IMR-90 (cell line): ENCODE results near the gene LEF1. TPM values are rescaled to one million over a fixed set of nuclear protein-coding genes. Genes with fewer than 3 reads are reported as not detected.

Experiments
- ATAC-seq: fragments of 200-7000 bp; cut with Tn5 transposase; 2 replicates; pipeline ENCODE4 v1.9.1; 2020; ENCODE audit warnings: low read depth, mild to moderate bottlenecking, moderate library complexity
- BruUV-seq: library from RNA; stranded (reverse); fragments of 400-500 nt; replicated peaks from 2 replicates; lab custom pipeline; 2021; lab: Mats Ljungman, UMichigan
- CTCF ChIA-PET: fragments of 300-600 bp; formaldehyde crosslinking; extraction: SDS; loops from one replicate; lab custom pipeline; 2021; ENCODE audit warnings: antibody characterized with exemption; lab: Yijun Ruan, JAX
- POLR2A ChIA-PET: fragments of 300-600 bp; sonication (Branson Sonifier 250); formaldehyde crosslinking; loops from one replicate; lab custom pipeline; 2022; ENCODE audit warnings: antibody characterized with exemption; ENCODE audit not compliant: unreplicated experiment; lab: Charles Lee
- DNase-seq: peaks from one replicate; pipeline ENCODE4 v3.0.0; 2013
- H2AFZ ChIP-seq: replicated peaks from 2 replicates; pipeline ENCODE3; 2013; ENCODE audit warnings: low read length, mild to moderate bottlenecking; ENCODE audit not compliant: poor library complexity
- H2AK5ac ChIP-seq: 2 replicates; pipeline ENCODE4 v1.6.1; 2013; ENCODE audit warnings: low read depth, low read length, inconsistent platforms
- H2AK9ac ChIP-seq: replicated peaks from 2 replicates; pipeline ENCODE3; 2013; ENCODE audit warnings: mild to moderate bottlenecking, low read depth, low read length, moderate library complexity; ENCODE audit not compliant: poor library complexity
- H2BK120ac ChIP-seq: 2 replicates; pipeline ENCODE4 v1.6.1; 2013; ENCODE audit warnings: low read depth, low read length, inconsistent platforms
- H2BK15ac ChIP-seq: 3 replicates; pipeline ENCODE4 v1.6.1; 2013; ENCODE audit warnings: low read depth, low read length, inconsistent platforms
- H2BK20ac ChIP-seq: 2 replicates; pipeline ENCODE4 v1.6.1; 2013; ENCODE audit warnings: low read depth, mild to moderate bottlenecking, inconsistent platforms, low read length, moderate library complexity
- H2BK5ac ChIP-seq: 2 replicates; pipeline ENCODE4 v1.6.1; 2013; ENCODE audit warnings: mild to moderate bottlenecking, low read depth, low read length, inconsistent platforms; ENCODE audit not compliant: poor library complexity, severe bottlenecking
- H3K14ac ChIP-seq: replicated peaks from 2 replicates; pipeline ENCODE4 v1.6.1; 2013; ENCODE audit warnings: low read depth, low read length, inconsistent platforms
- H3K18ac ChIP-seq: 2 replicates; pipeline ENCODE4 v1.6.1; 2013; ENCODE audit warnings: low read depth, low read length, control low read depth
- H3K23ac ChIP-seq: 2 replicates; pipeline ENCODE4 v1.6.1; 2013; ENCODE audit warnings: low read depth, low read length, inconsistent platforms
- H3K27ac ChIP-seq: 2 replicates; pipeline ENCODE4 v1.5.1; 2013; ENCODE audit warnings: mild to moderate bottlenecking, control low read depth, low read length; ENCODE audit not compliant: insufficient read depth
- H3K27me3 ChIP-seq: 2 replicates; pipeline ENCODE4 v1.6.1; 2013; ENCODE audit warnings: low read length; ENCODE audit not compliant: control insufficient read depth, insufficient read depth
- H3K36me3 ChIP-seq: 2 replicates; pipeline ENCODE4 v1.6.1; 2013; ENCODE audit warnings: low read length, mixed read lengths; ENCODE audit not compliant: control insufficient read depth, insufficient read depth
- H3K4ac ChIP-seq: 2 replicates; pipeline ENCODE4 v1.6.1; 2013; ENCODE audit warnings: low read depth, low read length, inconsistent platforms
- H3K4me1 ChIP-seq: 2 replicates; pipeline ENCODE4 v1.6.1; 2013; ENCODE audit warnings: low read length, mixed read lengths; ENCODE audit not compliant: control insufficient read depth, insufficient read depth
- H3K4me2 ChIP-seq: 2 replicates; pipeline ENCODE4 v1.6.1; 2013; ENCODE audit warnings: low read depth, mild to moderate bottlenecking, control low read depth, low read length, moderate library complexity
- H3K4me3 ChIP-seq: 2 replicates; pipeline ENCODE4 v1.5.1; 2013; ENCODE audit warnings: low read depth, mild to moderate bottlenecking, control low read depth, low read length, moderate library complexity; ENCODE audit not compliant: insufficient read depth
- H3K56ac ChIP-seq: 2 replicates; pipeline ENCODE4 v1.6.1; 2013; ENCODE audit warnings: low read length, inconsistent platforms; ENCODE audit not compliant: insufficient read depth; ENCODE audit errors: extremely low read depth
- H3K79me1 ChIP-seq, 2 experiments: 2 replicates each; pipeline ENCODE4 v1.6.1; 2013; ENCODE audit warnings: low read length in 2 of 2, inconsistent platforms in 1 of 2, low read depth in 1 of 2
- H3K9ac ChIP-seq: 2 replicates; pipeline ENCODE4 v1.6.1; 2013; ENCODE audit warnings: low read depth, low read length, control low read depth
- H3K9me1 ChIP-seq: 2 replicates; pipeline ENCODE4 v1.6.1; 2013; ENCODE audit warnings: low read length, inconsistent platforms; ENCODE audit not compliant: insufficient read depth
- H3K9me3 ChIP-seq: 2 replicates; pipeline ENCODE4 v1.6.1; 2013; ENCODE audit warnings: low read length; ENCODE audit not compliant: control insufficient read depth, insufficient read depth
- H4K20me1 ChIP-seq: 2 replicates; pipeline ENCODE4 v1.6.1; 2013; ENCODE audit warnings: low read length, inconsistent platforms; ENCODE audit not compliant: insufficient read depth
- H4K5ac ChIP-seq: 2 replicates; pipeline ENCODE4 v1.6.1; 2013; ENCODE audit warnings: mild to moderate bottlenecking, low read depth, low read length, control low read depth
- H4K8ac ChIP-seq, 2 experiments: 2 replicates each; pipeline ENCODE4 v1.6.1; 2013; ENCODE audit warnings: low read depth in 2 of 2, low read length in 2 of 2, control low read depth in 1 of 2, inconsistent platforms in 1 of 2
- H4K91ac ChIP-seq: 2 replicates; pipeline ENCODE4 v1.6.1; 2013; ENCODE audit warnings: low read depth, low read length, inconsistent platforms; ENCODE audit not compliant: insufficient read depth
- BHLHE40 ChIP-seq: fragments of 150-350 bp; IDR thresholded peaks from 2 replicates; pipeline ENCODE4 v1.6.1; 2016; ENCODE audit warnings: mild to moderate bottlenecking, low read depth, low read length
- CEBPB ChIP-seq: IDR thresholded peaks from 2 replicates; pipeline ENCODE4 v1.6.1; 2012; ENCODE audit warnings: low read depth, low read length, improper control_type of control experiment
- CHD1 ChIP-seq: IDR thresholded peaks from 2 replicates; pipeline ENCODE4 v1.6.1; 2012; ENCODE audit warnings: low read depth, low read length, improper control_type of control experiment
- CTCF ChIP-seq: conservative IDR thresholded peaks from 2 replicates; pipeline ENCODE4 v1.5.1; 2012; ENCODE audit warnings: mild to moderate bottlenecking, low read depth, low read length, improper control_type of control experiment
- ELK1 ChIP-seq: fragments of 150-350 bp; IDR thresholded peaks from 2 replicates; pipeline ENCODE4 v1.6.1; 2016; ENCODE audit warnings: low read depth, mild to moderate bottlenecking, low read length, moderate library complexity, borderline replicate concordance
- FOS ChIP-seq: fragments of 150-350 bp; IDR thresholded peaks from 2 replicates; pipeline ENCODE4 v1.6.1; 2016; ENCODE audit warnings: low read depth, low read length
- MAFK ChIP-seq: IDR thresholded peaks from 2 replicates; pipeline ENCODE4 v1.6.1; 2012; ENCODE audit warnings: low read depth, low read length, improper control_type of control experiment
- MAZ ChIP-seq: IDR thresholded peaks from 2 replicates; pipeline ENCODE4 v1.6.1; 2012; ENCODE audit warnings: low read depth, mild to moderate bottlenecking, low read length, improper control_type of control experiment, moderate library complexity, borderline replicate concordance
- MXI1 ChIP-seq: IDR thresholded peaks from 2 replicates; pipeline ENCODE4 v1.6.1; 2012; ENCODE audit warnings: low read depth, mild to moderate bottlenecking, low read length, moderate library complexity, borderline replicate concordance
- NFE2L2 ChIP-seq: fragments of 150-350 bp; IDR thresholded peaks from 2 replicates; pipeline ENCODE4 v1.6.1; 2016; ENCODE audit warnings: low read depth, mild to moderate bottlenecking, low read length
- POLR2A ChIP-seq: IDR thresholded peaks from 2 replicates; pipeline ENCODE4 v1.6.1; 2012; ENCODE audit warnings: mild to moderate bottlenecking, low read depth, low read length
- RAD21 ChIP-seq: IDR thresholded peaks from 2 replicates; pipeline ENCODE4 v1.6.1; 2012; ENCODE audit warnings: low read length, improper control_type of control experiment
- RCOR1 ChIP-seq: IDR thresholded peaks from 2 replicates; pipeline ENCODE4 v1.6.1; 2012; ENCODE audit warnings: mild to moderate bottlenecking, low read length, improper control_type of control experiment; ENCODE audit not compliant: insufficient replicate concordance
- RFX5 ChIP-seq: IDR thresholded peaks from 2 replicates; pipeline ENCODE4 v1.8.0; 2012; ENCODE audit warnings: low read depth, mild to moderate bottlenecking, low read length, moderate library complexity
- SMC3 ChIP-seq: fragments of 150-350 bp; IDR thresholded peaks from 2 replicates; pipeline ENCODE4 v1.6.1; 2016; ENCODE audit warnings: low read depth, mild to moderate bottlenecking, antibody characterized with exemption, low read length, moderate library complexity
- USF2 ChIP-seq: fragments of 150-350 bp; IDR thresholded peaks from 2 replicates; pipeline ENCODE4 v1.6.1; 2017; ENCODE audit warnings: mild to moderate bottlenecking, antibody characterized with exemption, low read length, low read depth
- WGBS, 2 experiments: methylation state at CpG; one replicate each; pipeline versions ENCODE4 v1.1.5 to v1.1.7; 2013; ENCODE audit warnings: missing lambda C conversion rate in 2 of 2; ENCODE audit not compliant: insufficient read length in 1 of 2; ENCODE audit errors: extremely low coverage in 2 of 2; 5-methylcytosine and 5-hydroxymethylcytosine counted together
- dilution Hi-C: fragments of 300-500 bp; cut with HindIII; formaldehyde crosslinking; loops from one replicate; pipeline ENCODE4 v1.14.3; 2018; ENCODE audit warnings: low sequenced_read_pairs; ENCODE audit not compliant: unreplicated experiment
- in situ Hi-C: fragments of 300-500 bp; cut with MboI; formaldehyde crosslinking; loops from 3 replicates; pipeline ENCODE4 v1.14.3; 2019; ENCODE audit warnings: low sequenced_read_pairs, inconsistent platforms, mixed read lengths
- intact Hi-C: fragments of 100-400 bp; cut with micrococcal nuclease; formaldehyde crosslinking; loops from 2 replicates; pipeline ENCODE4 v1.10.0; 2022
- polyA plus RNA-seq, 3 experiments: library from polyadenylated mRNA; depleted of rRNA; stranded (reverse); fragments of >200 nt; gene quantifications; 2 replicates each; pipeline ENCODE4 v1.2.3, GENCODE V29; 2012; ENCODE audit warnings: low replicate concordance in 1 of 3
- total RNA-seq: library from RNA; depleted of rRNA; stranded (reverse); fragments of >200 nt; gene quantifications from 2 replicates; pipeline ENCODE4 v1.2.3, GENCODE V29; 2012

Gene LEF1
- total and polyA plus RNA-seq, 2 of the 4 experiments (the other 2 are of a cell fraction), result 1.7 to 1.8 TPM

GRCh38 chr4:108110450-108110849, 58.3 kb downstream of the LEF1 start:
- H4K5ac ChIP-seq, result no peak overlapping the region
- ATAC-seq (no peak), DNase-seq (no peak)
- POLR2A ChIA-PET, result no interaction called here
- no peak overlapping the region for H2AFZ ChIP-seq
- H2BK20ac ChIP-seq, result no peak overlapping the region
- H3K79me1 ChIP-seq, result no peaks in the 10 kb centered on the region
- no peak overlapping the region for H3K23ac ChIP-seq
- H3K9me1 ChIP-seq, result no peaks in the 10 kb centered on the region
- no peaks in the 10 kb centered on the region for H3K27me3 ChIP-seq
- CTCF ChIA-PET, result no interaction called here
- no peak overlapping the region for H4K91ac ChIP-seq
- no peak overlapping the region for H3K56ac ChIP-seq
- H3K4me2 ChIP-seq, result no peak overlapping the region
- H4K8ac ChIP-seq, result no peak overlapping the region
- H2AK5ac ChIP-seq, result no peak overlapping the region
- no peak overlapping the region for H2AK9ac ChIP-seq
- no peak overlapping the region for H3K4me3 ChIP-seq
- no peak overlapping the region for H2BK15ac ChIP-seq
- H2BK5ac ChIP-seq, result no peak overlapping the region
- TF ChIP-seq FOS (no peak), MXI1 (no peak), RCOR1 (no peak), BHLHE40 (no peak), ELK1 (no peak), RAD21 (no peak), NFE2L2 (no peak), MAZ (no peak), CHD1 (no peak), SMC3 (no peak), POLR2A (no peak), CEBPB (no peak), MAFK (no peak), USF2 (no peak), RFX5 (no peak), CTCF (no peak)
- no peaks in the 10 kb centered on the region for H3K36me3 ChIP-seq
- intact Hi-C loops, result no loop called here
- no peaks in the 10 kb centered on the region for H3K4me1 ChIP-seq
- H3K27ac ChIP-seq, result no peak overlapping the region
- BruUV-seq, result no TSS peak
- H3K9ac ChIP-seq, result no peak overlapping the region
- no peak overlapping the region for H3K18ac ChIP-seq
- dilution Hi-C loops, result no loop called here
- H3K4ac ChIP-seq, result no peak overlapping the region
- no peaks in the 10 kb centered on the region for H3K9me3 ChIP-seq
- in situ Hi-C loops, result no loop called here
- no CpG with 5 or more reads among the region's 5 CpGs for WGBS, 2 experiments
- H2BK120ac ChIP-seq, result no peak overlapping the region
- no peak overlapping the region for H3K14ac ChIP-seq
- H4K20me1 ChIP-seq, result no peaks in the 10 kb centered on the region
